MM.1S (cell line): ENCODE results near the gene HS1BP3.

Experiments used
- DNase-seq: peaks from one replicate; pipeline ENCODE4 v3.0.0-alpha.2; 2015
- H2AFZ ChIP-seq: fragments of 300-600 bp; sonication (generic); 2 replicates; pipeline ENCODE4 v1.6.0; 2016; ENCODE audit warnings: antibody characterized with exemption, low read length
- H3F3A ChIP-seq: fragments of 300-600 bp; sonication (generic); 2 replicates; pipeline ENCODE4 v1.6.1; 2016; ENCODE audit warnings: mild to moderate bottlenecking, antibody characterized with exemption, low read length, moderate library complexity, mixed read lengths; ENCODE audit not compliant: insufficient read depth
- H3K27ac ChIP-seq: fragments of 300-600 bp; sonication (generic); 2 replicates; pipeline ENCODE4 v1.5.1; 2016; ENCODE audit warnings: mild to moderate bottlenecking, low read length
- H3K27me3 ChIP-seq: fragments of 300-600 bp; sonication (generic); replicated peaks from 2 replicates; pipeline ENCODE4 v1.6.0; 2016; ENCODE audit warnings: low read length; ENCODE audit not compliant: insufficient read depth
- H3K36me3 ChIP-seq: fragments of 300-600 bp; sonication (generic); replicated peaks from 2 replicates; pipeline ENCODE4 v1.6.1; 2016; ENCODE audit warnings: mild to moderate bottlenecking, low read length, mixed read lengths; ENCODE audit not compliant: insufficient read depth
- H3K4me1 ChIP-seq: fragments of 300-600 bp; sonication (generic); 2 replicates; pipeline ENCODE4 v1.6.1; 2016; ENCODE audit warnings: low read length, mixed read lengths
- H3K4me2 ChIP-seq: fragments of 300-600 bp; sonication (generic); 2 replicates; pipeline ENCODE4 v1.6.0; 2016; ENCODE audit warnings: low read depth, low read length
- H3K4me3 ChIP-seq: fragments of 300-600 bp; sonication (generic); 2 replicates; pipeline ENCODE4 v1.5.1; 2016; ENCODE audit warnings: low read length, mixed read lengths
- H3K79me2 ChIP-seq: fragments of 300-600 bp; sonication (generic); 2 replicates; pipeline ENCODE4 v1.6.1; 2016; ENCODE audit warnings: mixed run types, low read length, mixed read lengths
- H3K9ac ChIP-seq: fragments of 300-600 bp; sonication (generic); 2 replicates; pipeline ENCODE4 v1.6.1; 2016; ENCODE audit warnings: low read length, mixed read lengths
- H3K9me2 ChIP-seq: fragments of 300-600 bp; sonication (generic); replicated peaks from 2 replicates; pipeline ENCODE4 v1.6.1; 2016; ENCODE audit warnings: mild to moderate bottlenecking, low read length, mixed read lengths; ENCODE audit not compliant: insufficient read depth
- H3K9me3 ChIP-seq: fragments of 300-600 bp; sonication (generic); replicated peaks from 2 replicates; pipeline ENCODE4 v1.6.1; 2016; ENCODE audit warnings: mild to moderate bottlenecking, low read length, mixed read lengths; ENCODE audit not compliant: insufficient read depth
- H4K20me1 ChIP-seq: fragments of 300-600 bp; sonication (generic); 2 replicates; pipeline ENCODE4 v1.6.1; 2016; ENCODE audit warnings: mild to moderate bottlenecking, low read length, moderate library complexity, mixed read lengths; ENCODE audit not compliant: insufficient read depth
- CTCF ChIP-seq: fragments of 300-600 bp; sonication (generic); IDR thresholded peaks from 2 replicates; pipeline ENCODE4 v1.5.1; 2016; ENCODE audit warnings: antibody characterized with exemption, low read length, mixed read lengths
- EZH2 ChIP-seq: fragments of 300-600 bp; sonication (generic); optimal IDR thresholded peaks from 2 replicates; pipeline ENCODE3; 2017; ENCODE audit warnings: low read depth, mild to moderate bottlenecking, antibody characterized with exemption, low read length, mixed read lengths
- EZH2phosphoT487 ChIP-seq: fragments of 300-600 bp; sonication (generic); IDR thresholded peaks from 2 replicates; pipeline ENCODE4 v1.6.1; 2018; ENCODE audit warnings: antibody characterized with exemption, low read length

HS1BP3 gene

DNA sequence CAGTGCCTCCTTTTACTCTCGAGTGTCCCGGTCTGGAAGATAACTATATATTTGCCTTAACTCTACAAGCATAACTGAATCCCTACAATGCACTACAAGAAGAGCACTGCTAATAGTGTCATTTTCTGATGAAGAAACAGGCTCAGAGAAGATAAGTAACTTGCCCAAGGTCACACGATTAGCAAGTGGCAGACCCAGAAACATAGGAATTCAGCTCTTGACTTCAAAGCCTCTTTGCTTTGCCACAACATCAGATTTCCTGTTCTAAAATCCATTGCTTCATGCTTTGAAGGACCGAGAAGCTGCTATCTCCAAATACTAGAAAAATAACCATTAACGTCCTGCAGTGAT, 65.6 kb downstream of the HS1BP3 start:
- Histone ChIP-seq H3K9ac (no peak overlapping the region), H3K4me2 (no peak overlapping the region), H3K36me3 (no peaks in the 10 kb centered on the region), H3K9me2 (no peaks in the 10 kb centered on the region), H3K79me2 (no peaks in the 10 kb centered on the region), H3K27ac (no peak overlapping the region), H2AFZ (no peak overlapping the region), H3K9me3 (no peaks in the 10 kb centered on the region), H3K4me3 (no peak overlapping the region), H3K27me3 (no peaks in the 10 kb centered on the region), H3F3A (no peaks in the 10 kb centered on the region), H4K20me1 (no peaks in the 10 kb centered on the region), H3K4me1 (no peaks in the 10 kb centered on the region)
- DNase-seq: no peak
- TF ChIP-seq EZH2: no peak
- TF ChIP-seq EZH2phosphoT487: no peak
- no peak for TF ChIP-seq CTCF

DNA sequence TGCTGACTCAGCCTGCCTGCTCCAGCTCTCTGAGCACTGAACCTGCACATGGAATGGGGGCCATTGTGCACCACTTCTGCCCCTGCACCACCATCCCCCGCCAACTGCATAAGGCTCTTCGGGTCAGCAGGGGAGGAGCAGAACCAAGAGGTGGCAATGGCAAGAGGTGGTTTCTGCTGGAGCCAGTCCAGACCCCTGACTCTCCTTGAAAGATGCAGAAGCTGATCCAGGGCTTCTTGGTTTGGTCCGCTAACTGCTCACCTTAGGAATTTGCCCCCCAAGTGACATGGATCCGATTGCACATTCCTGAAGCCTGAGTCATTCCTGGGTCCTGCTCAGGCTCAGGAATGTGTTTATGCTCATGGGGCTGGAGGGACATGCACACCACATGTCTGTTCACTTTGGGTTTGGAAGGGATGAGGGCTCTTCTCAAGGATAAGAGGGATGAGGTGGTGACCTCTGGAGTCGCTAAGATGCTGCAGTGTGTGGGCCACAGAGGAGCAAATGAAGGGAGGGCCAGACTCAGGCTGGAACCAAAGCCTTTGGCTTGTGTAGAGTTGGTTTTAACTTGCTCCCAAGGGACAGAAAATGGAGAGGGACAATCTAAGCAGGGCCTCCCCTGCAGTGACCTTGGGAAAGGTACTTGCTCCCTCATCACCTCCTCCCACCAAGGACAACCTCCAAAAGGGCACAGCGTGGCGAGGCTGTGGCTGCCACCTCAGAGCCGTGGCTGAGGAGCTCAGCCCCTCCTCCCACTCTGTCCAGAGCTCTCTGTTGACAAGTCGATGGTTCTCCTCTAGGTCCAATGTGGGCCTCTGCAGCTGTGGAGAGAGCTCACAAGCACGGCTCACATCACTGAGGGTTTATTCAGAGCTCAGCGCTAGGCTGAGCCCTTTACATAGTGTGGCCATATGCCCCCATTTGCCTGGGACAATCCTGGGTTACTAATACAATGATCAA, 66.2 kb downstream of the HS1BP3 start:
- Histone ChIP-seq H3K27ac (no peak overlapping the region), H3K4me2 (no peak overlapping the region), H3K4me3 (no peak overlapping the region), H3F3A (no peaks in the 10 kb centered on the region), H3K79me2 (no peaks in the 10 kb centered on the region), H3K9me3 (no peaks in the 10 kb centered on the region), H2AFZ (no peak overlapping the region), H4K20me1 (no peaks in the 10 kb centered on the region), H3K4me1 (no peaks in the 10 kb centered on the region), H3K9ac (no peak overlapping the region), H3K27me3 (no peaks in the 10 kb centered on the region), H3K9me2 (no peaks in the 10 kb centered on the region), H3K36me3 (no peaks in the 10 kb centered on the region)
- DNase-seq: no peak
- TF ChIP-seq EZH2phosphoT487 (no peak), EZH2 (no peak), CTCF (no peak)

DNA sequence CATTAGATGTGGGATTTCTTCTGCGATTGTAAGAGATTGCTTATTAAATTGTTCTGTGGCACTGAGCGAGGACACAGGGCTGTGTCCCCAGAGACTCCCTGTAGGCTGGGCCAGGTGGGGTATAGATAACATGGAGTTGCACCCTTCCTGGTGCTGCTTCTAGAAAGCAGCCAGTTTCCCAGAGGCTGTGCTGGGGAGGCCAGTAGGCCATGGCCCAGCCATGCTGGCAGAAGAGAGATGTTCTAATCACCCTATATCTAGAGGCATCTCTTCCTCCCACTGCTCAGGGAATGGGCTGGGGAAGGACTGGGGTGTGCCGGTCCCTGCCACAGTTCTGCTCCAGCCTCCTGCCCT, 66.9 kb downstream of the HS1BP3 start:
- no peak overlapping the region for H3K4me2 ChIP-seq

More for the DNA sequence above, 66.9 kb downstream of the HS1BP3 start:
- no peaks in the 10 kb centered on the region for H3K9me3 ChIP-seq
- no peak overlapping the region for H3K27ac ChIP-seq
- no peak overlapping the region for H3K9ac ChIP-seq
- no peaks in the 10 kb centered on the region for H4K20me1 ChIP-seq
- H2AFZ ChIP-seq: no peak overlapping the region
- no peaks in the 10 kb centered on the region for H3K27me3 ChIP-seq
- H3K79me2 ChIP-seq: no peaks in the 10 kb centered on the region
- H3F3A ChIP-seq: no peaks in the 10 kb centered on the region
- DNase-seq: no peak
- TF ChIP-seq EZH2: no peak
- TF ChIP-seq CTCF: no peak
- no peak for TF ChIP-seq EZH2phosphoT487
- no peak overlapping the region for H3K4me3 ChIP-seq
- H3K4me1 ChIP-seq: peaks cover 5% of the 10 kb centered on the region; the same call in 1 of the 2 replicates
- no peaks in the 10 kb centered on the region for H3K36me3 ChIP-seq
- H3K9me2 ChIP-seq: no peaks in the 10 kb centered on the region
